GM12891 (cell line): ENCODE data around the gene FKBP7.

Source experiments
- PAX5 ChIP-seq: IDR thresholded peaks from 2 replicates; pipeline ENCODE4 v1.6.1; 2011; ENCODE audit warnings: low read length, moderate library complexity, mild to moderate bottlenecking; ENCODE audit not compliant: insufficient read depth, severe bottlenecking
- POLR2A ChIP-seq: IDR thresholded peaks from 2 replicates; pipeline ENCODE4 v1.6.1; 2011; ENCODE audit warnings: low read depth, low read length, control low read depth
- POLR2AphosphoS5 ChIP-seq: IDR thresholded peaks from 2 replicates; pipeline ENCODE4 v1.6.1; 2011; ENCODE audit warnings: low read depth, low read length, control low read depth
- POU2F2 ChIP-seq: IDR thresholded peaks from 2 replicates; pipeline ENCODE4 v1.6.1; 2011; ENCODE audit warnings: low read depth, mild to moderate bottlenecking, control low read depth, low read length, moderate library complexity
- SPI1 ChIP-seq: IDR thresholded peaks from 2 replicates; pipeline ENCODE4 v1.6.1; 2011; ENCODE audit warnings: low read depth, low read length, control low read depth
- TAF1 ChIP-seq: IDR thresholded peaks from 2 replicates; pipeline ENCODE4 v1.6.1; 2011; ENCODE audit warnings: low read depth, low read length, control low read depth

DNA sequence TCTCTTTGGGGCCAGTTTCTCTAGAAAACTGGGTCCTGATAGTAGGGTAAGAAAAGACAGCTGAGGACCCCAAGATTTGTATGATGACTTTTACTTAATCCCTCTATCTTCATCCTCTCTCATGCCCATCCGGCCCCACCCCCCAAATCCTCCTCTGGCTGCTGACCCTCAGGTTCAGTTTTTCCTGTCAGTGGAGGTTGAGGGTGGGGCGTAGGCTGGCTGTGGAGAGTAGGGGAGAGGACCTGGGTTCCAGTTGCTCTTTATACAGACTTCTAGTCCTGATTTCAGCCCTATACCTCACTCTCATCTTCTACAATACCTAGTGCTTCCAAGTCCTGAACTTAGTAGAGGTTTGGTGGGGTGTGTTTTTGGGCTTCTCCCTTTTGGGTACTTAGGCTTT, 30.2 kb upstream of the FKBP7 start:
- TF ChIP-seq POLR2A (no peak), POLR2AphosphoS5 (no peak), TAF1 (no peak), SPI1 (no peak), PAX5 (no peak), POU2F2 (no peak)
